Adrenal gland (tissue), 5 donors: ENCODE measurements around the gene PLEKHS1.

Source experiments
- POLR2A ChIP-seq, 2 donors: fragments of 450-650 bp; IDR thresholded peaks; one replicate each; pipeline ENCODE4 v1.6.1; 2017; ENCODE audit warnings: antibody characterized with exemption in 2 of 2, mild to moderate bottlenecking in 2 of 2, moderate library complexity in 1 of 2
- TF ChIP-seq, protein P1 (sequence below), 6 experiments: fragments of 450-650 bp in 4 of 6; fragments of 200-600 bp in 2 of 6; sonication (generic) in 1 of 6; IDR thresholded peaks; 1 replicate in 5 of 6; 2 replicates in 1 of 6; pipeline versions ENCODE4 v1.5.1 to v1.8.0; 2016 to 2021; ENCODE audit warnings: antibody characterized with exemption in 6 of 6, mild to moderate bottlenecking in 2 of 6, moderate library complexity in 1 of 6
- donor health status: DM: no; HTN: no; CAD: no.

DNA sequence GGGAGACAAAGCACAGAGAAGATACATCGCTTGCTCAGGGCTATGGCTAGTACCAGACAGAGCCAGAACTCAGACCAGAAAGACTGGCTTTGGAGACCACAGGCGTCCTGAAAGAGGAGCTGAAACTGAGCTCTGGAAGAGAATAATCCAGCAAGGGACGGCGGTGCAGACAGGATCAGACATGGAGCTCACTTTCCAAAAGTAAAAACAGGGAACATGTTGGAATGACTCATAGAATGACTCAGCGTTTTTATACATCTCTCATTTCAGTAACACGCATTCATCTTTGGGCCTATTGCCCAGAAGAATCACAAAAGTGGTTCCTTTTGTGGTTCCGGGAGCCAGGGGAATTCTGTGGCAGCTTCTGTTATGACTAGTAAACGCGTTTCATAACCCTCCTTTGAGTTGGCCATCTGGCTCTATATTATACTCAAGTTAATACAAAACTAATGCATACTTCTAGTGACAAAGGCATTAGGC, 37.2 kb downstream of the PLEKHS1 start:
- no peak for TF ChIP-seq POLR2A (IDR thresholded peaks at IDR 0.05)
- TF ChIP-seq, protein P1, sequence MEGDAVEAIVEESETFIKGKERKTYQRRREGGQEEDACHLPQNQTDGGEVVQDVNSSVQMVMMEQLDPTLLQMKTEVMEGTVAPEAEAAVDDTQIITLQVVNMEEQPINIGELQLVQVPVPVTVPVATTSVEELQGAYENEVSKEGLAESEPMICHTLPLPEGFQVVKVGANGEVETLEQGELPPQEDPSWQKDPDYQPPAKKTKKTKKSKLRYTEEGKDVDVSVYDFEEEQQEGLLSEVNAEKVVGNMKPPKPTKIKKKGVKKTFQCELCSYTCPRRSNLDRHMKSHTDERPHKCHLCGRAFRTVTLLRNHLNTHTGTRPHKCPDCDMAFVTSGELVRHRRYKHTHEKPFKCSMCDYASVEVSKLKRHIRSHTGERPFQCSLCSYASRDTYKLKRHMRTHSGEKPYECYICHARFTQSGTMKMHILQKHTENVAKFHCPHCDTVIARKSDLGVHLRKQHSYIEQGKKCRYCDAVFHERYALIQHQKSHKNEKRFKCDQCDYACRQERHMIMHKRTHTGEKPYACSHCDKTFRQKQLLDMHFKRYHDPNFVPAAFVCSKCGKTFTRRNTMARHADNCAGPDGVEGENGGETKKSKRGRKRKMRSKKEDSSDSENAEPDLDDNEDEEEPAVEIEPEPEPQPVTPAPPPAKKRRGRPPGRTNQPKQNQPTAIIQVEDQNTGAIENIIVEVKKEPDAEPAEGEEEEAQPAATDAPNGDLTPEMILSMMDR (IDR thresholded peaks at IDR 0.05) = no peak
